Stimulated activated CD8-positive, alpha-beta memory T cell treated with anti-CD3 and anti-CD28 coated beads, Interleukin-7, amount 100 ng/mL, for 48 hours (primary cell): ENCODE data around the gene EMC9.

ENCODE experiments used
- DNase-seq, 2 donors: peaks; one replicate each; pipeline ENCODE4 v3.0.0-alpha.2; 2020; ENCODE audit warnings: low read depth in 1 of 2; ENCODE audit errors: extremely low read depth in 1 of 2

Gene EMC9

DNA sequence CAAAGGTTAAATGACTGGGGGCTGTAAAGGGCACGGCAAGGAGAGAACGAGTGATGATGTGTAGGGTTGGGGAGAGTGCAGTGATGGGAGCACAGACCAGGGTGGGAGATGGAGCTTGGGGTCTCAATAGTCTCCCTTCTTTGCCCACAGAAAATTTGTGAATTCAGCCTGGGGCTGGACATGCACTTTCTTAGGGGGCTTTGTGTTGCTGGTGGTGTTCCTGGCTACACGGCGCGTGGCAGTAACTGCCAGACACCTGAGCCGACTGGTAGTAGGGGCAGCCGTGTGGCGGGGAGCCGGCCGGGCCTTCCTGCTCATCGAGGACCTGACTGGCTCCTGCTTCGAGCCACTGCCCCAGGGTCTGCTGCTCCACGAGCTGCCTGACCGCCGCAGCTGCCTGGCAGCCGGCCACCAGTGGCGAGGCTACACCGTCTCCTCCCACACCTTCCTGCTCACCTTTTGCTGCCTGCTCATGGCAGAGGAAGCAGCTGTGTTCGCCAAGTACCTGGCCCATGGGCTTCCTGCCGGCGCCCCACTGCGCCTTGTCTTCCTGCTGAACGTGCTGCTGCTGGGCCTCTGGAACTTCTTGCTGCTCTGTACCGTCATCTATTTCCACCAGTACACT, 9.2 kb downstream of the EMC9 start:
- no peak for DNase-seq

DNA sequence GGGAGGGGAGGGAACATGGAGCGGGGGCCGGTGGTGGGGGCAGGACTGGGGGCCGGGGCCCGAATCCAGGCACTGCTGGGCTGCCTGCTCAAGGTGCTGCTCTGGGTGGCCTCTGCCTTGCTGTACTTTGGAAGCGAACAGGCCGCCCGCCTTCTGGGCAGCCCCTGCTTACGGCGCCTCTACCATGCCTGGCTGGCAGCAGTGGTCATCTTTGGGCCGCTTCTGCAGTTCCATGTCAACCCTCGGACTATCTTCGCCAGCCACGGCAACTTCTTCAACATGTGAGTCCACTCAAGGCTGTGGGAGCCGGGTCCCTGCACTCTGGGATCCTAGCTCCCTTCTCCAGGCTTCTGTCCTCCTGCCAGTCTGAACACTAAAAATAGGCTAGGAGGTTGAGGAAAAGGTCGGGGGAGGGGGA, 9.8 kb downstream of the EMC9 start:
- no peak for DNase-seq

GRCh38 chr14:24130717-24131548, 10.5 kb downstream of the EMC9 start:
- no peak for DNase-seq

GRCh38 chr14:24130380-24130716, 11.0 kb downstream of the EMC9 start, which contains the start of gene FITM1:
TSS of gene FITM1 (plus strand) at chr14:24130659. CDS start at chr14:24131564, 905 bp downstream.
- DNase-seq, result no peak

GRCh38 chr14:24129410-24129998, 11.9 kb downstream of the EMC9 start:
- DNase-seq, result no peak

GRCh38 chr14:24127673-24128072, 13.7 kb downstream of the EMC9 start:
- no peak for DNase-seq

DNA sequence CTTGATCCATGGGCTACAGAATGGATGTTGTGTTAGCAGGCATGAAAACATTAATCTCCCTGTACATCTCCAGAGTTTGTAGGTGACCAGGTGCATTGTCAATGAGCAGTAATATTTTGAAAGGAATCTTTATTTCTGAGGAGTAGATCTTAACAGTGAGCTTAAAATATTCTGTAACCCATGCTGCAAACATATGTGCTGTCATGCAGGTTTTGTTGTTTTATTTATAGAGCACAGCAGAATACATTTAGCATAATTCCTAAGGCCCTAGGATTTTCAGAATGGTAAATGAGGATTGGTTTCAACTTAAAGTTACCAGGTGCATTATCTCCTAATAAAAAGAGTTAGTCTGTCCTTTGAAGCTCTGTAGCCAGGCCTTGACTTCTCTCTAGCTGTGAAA, 14.5 kb downstream of the EMC9 start:
- no peak for DNase-seq

DNA sequence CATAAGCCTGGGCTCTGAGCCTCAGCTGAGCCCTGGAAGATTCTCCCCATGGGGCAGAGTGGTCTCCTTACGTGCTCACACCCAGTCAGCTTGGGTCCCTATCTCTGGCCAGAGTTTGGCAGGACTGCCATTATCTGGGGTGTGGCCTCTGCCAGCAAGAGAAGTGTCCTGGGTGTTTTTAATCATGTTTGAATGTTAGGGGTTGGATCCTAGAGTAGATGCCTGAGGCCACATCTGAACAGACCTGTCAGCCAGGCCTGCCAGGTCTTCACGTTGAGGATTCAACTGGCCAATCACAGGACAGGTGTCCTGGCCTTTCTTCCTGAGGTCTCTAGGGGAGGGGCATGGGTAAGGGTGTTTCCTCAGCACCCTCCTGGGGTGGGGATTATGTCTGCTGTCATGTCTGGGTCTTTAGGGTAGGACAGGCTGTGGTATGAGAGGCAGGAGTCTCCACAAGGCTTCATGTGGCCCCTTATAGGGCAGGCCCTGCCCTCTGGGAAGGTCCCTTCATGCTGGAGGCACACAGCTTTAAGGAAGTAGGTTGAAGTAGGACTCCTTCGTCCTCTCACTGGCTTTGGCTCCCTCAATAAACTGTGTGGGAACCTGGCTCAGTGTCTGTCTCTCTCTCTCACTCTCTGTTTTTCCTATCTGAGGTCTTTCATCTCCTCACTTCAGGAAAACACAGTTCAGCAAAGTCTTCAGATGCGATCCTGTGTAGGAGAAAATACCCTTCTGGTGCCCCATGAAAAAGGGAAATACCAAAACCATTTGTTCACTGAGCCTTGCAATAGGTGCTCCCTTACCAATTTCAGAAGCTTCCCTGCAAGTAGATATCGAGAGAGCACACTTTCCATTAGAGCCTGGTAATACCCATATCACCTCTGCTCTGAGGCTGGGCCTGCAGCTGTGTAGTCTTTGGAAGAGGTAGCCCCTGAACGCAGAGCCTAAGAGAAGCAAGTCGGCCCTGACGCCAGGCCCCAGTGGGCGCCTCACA, 17.7 kb downstream of the EMC9 start:
- DNase-seq, result no peak

DNA sequence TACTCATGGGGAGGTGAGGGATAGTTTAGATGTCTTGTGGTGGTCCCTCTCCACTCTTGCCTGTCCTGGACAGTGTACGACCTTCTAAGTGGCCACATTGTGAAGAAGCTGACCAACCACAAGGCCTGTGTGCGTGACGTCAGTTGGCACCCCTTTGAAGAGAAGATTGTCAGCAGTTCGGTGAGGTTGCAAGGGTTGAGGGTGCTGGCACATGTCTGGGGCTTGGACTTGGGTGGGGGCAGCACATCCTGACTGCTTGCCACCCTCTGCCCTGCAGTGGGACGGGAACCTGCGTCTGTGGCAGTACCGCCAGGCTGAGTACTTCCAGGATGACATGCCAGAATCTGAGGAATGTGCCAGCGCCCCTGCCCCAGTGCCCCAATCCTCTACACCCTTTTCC, 18.5 kb downstream of the EMC9 start:
- no peak for DNase-seq

DNA sequence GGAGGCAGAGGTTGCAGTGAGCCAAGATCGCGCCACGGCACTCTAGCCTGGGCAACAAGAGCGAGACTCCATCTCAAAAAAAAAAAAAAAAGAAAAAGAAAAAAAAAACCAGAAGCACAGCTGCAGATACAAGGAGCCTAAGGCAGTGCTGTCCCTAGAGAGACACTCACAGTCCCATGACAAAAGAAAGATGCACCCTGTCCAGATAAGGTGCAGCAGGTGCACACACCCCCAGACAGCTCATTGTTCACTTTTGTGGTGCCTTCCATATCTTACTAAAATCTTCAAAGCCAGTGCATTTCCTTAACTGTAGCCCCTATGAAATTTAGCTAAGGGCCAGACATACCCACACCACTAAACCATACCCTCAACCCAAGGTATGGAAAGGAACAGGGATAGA, 19.0 kb downstream of the EMC9 start:
- no peak for DNase-seq

GRCh38 chr14:24121210-24121609, 20.2 kb downstream of the EMC9 start:
- DNase-seq, result no peak

DNA sequence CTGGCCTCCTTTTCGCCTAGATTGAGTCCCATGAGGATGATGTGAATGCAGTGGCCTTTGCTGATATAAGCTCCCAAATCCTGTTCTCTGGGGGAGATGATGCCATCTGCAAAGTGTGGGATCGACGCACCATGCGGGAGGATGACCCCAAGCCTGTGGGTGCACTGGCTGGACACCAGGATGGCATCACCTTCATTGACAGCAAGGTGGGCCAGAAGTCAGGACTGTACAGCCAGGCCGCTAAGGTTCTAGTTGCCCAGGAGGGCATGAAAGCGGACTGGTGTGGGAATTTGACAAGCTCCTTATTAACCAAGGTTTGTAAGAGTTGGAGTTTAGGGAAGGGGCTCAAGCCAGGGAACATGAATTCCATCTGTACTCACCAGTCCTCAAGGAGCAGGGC, 21.7 kb downstream of the EMC9 start:
- no peak for DNase-seq

GRCh38 chr14:24117179-24117578, 24.2 kb downstream of the EMC9 start:
- DNase-seq, result no peak

- no peak for DNase-seq
Observed at GRCh38 chr14:24116128-24116814, 25.1 kb downstream of the EMC9 start.

- no peak for DNase-seq
Observed at GRCh38 chr14:24115422-24116127, 25.8 kb downstream of the EMC9 start.

DNA sequence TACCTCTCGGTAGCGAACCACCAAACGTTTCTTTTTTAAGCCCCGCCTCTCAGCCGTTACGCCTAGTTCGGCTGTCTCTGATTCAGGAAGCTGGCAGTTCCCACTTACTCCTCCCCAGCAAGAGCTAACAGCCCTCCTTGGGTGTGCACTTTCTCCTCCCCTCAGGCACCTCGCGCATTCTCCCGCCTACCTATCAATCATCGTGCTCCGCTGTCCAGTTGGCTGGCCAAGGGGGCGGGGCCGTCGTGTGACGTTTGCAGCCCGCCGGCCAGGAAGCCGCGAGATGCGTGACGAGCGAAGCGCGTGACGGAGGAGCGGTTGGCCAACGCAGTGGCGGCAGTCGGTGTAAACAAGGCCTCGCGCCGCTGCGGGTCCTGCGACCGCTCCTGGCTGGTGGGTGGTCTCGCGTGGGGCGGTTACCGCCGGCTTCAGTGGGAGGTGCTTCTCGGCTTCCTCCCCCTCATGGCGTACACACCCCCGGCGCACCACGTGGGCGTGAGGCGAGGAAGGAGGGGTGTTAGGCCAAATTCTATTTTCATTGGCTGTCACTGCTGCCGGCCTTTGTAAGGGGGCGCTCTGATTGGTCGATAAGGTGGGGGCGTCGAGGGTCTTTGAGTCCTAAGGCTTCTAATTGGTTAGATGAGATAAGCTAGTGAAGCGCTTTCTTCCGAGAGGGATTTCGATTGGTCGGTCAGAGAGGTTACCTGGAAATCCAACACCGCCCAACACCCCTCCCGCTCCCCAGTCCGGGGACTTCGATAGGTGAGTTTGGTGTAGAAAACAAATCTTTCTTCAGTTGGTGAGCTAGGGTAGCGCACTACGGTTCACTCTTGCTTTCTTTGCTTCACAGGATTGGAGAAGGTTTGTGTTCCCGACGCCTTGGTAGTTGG, 26.6 kb downstream of the EMC9 start, which contains the start of the genes DCAF11 and NRL:
Gene DCAF11, plus strand, starts transcription at position 246 of the 890 bp plus-strand sequence. CDS start 818 bp downstream, outside the sequence.
Gene NRL, minus strand, starts transcription at position 418 of the 890 bp plus-strand sequence. CDS start 32,101 bp downstream, outside the sequence.
- DNase-seq, result peak; percentile 95 to 99

GRCh38 chr14:24113801-24114531, 27.4 kb downstream of the EMC9 start:
- DNase-seq, result peak; percentile 67 to 85

DNA sequence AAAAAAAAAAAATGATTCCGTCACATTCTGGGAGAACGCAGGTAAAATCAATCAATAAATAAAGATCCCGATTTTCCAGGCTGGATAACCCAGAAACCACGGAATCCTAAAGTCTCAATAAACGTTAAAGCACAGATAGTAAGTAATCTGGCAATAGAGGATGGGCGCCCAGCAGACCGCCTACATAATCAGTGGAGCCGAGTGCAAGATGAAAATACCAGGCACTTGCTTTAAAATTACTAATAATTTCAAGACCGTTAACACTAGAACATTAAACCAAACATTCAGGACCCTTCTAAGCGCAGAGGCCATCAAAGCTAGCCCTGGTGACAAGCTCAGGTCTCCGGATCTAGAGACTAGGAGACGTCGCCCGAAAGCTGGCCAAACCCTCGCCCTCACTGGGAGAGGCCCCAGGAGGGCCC, 28.0 kb downstream of the EMC9 start:
- no peak for DNase-seq
